ENCODE measurements around the gene AHCYL1.

Gene AHCYL1

GRCh38 chr1:109969146-109969829, 15.3 kb upstream of the AHCYL1 start:
- no peaks in the 10 kb centered on the region for H3K27me3 Mint-ChIP-seq (ENCODE audit: low read depth)
- no peaks in the 10 kb centered on the region for H3K36me3 Mint-ChIP-seq (ENCODE audit: low read depth)
- TF ChIP-seq, protein P1, sequence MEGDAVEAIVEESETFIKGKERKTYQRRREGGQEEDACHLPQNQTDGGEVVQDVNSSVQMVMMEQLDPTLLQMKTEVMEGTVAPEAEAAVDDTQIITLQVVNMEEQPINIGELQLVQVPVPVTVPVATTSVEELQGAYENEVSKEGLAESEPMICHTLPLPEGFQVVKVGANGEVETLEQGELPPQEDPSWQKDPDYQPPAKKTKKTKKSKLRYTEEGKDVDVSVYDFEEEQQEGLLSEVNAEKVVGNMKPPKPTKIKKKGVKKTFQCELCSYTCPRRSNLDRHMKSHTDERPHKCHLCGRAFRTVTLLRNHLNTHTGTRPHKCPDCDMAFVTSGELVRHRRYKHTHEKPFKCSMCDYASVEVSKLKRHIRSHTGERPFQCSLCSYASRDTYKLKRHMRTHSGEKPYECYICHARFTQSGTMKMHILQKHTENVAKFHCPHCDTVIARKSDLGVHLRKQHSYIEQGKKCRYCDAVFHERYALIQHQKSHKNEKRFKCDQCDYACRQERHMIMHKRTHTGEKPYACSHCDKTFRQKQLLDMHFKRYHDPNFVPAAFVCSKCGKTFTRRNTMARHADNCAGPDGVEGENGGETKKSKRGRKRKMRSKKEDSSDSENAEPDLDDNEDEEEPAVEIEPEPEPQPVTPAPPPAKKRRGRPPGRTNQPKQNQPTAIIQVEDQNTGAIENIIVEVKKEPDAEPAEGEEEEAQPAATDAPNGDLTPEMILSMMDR (IDR thresholded peaks at IDR 0.05; ENCODE audit: unreplicated experiment in 3 of 3) = no peak
- no peak overlapping the region for H3K27ac Mint-ChIP-seq
- H3K4me3 Mint-ChIP-seq = no peak overlapping the region
- peaks cover 6% of the 10 kb centered on the region for H3K9me3 Mint-ChIP-seq
- H3K4me1 Mint-ChIP-seq = no peaks in the 10 kb centered on the region

DNA sequence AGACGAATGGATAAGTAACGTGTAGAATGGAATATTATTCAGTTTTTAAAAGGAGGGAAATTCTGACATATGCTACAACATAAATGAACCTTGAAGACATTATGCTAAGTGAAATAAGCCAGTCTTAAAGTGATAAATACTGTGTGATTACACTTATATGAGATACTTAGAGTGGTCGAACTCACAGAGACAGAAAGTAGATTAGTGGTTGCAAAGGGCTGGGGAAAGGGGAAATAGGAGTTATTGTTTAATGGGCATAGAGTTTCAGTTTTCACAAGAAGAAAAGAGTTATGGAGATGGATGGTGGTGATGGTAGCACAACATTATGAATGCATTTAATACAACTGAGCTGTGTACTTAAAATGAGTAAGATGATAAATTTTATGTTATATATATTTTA, 14.7 kb upstream of the AHCYL1 start:
- Mint-ChIP-seq H3K4me3 (no peak overlapping the region), H3K27ac (no peak overlapping the region), H3K27me3 (ENCODE audit: low read depth) (no peaks in the 10 kb centered on the region), H3K9me3 (peaks cover 6% of the 10 kb centered on the region), H3K36me3 (ENCODE audit: low read depth) (no peaks in the 10 kb centered on the region), H3K4me1 (no peaks in the 10 kb centered on the region)
- TF ChIP-seq, protein P1 (IDR thresholded peaks at IDR 0.05; ENCODE audit: unreplicated experiment in 3 of 3) = no peak

DNA sequence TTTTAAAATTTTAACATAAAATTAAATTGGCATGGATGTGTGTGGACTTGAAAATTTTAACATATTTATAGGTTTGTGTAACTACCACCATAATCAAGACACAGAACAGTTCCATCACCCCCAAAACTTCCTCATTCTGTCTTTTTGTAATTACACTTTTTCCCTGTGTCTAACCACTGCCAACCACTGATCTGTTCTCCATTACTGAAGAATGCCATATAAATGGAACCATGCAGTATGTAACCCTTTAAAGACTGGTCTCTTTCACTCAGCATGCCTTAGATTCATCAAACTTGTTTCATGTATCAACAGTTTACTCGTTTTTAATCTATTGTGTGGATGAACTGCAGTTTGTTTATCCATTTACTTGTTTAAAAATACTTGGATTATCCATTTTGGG, 13.0 kb upstream of the AHCYL1 start:
- no peaks in the 10 kb centered on the region for H3K4me1 Mint-ChIP-seq
- TF ChIP-seq, protein P1 (IDR thresholded peaks at IDR 0.05; ENCODE audit: unreplicated experiment in 3 of 3) = no peak
- H3K4me3 Mint-ChIP-seq = no peak overlapping the region
- no peak overlapping the region for H3K27ac Mint-ChIP-seq
- H3K9me3 Mint-ChIP-seq = no peaks in the 10 kb centered on the region
- no peaks in the 10 kb centered on the region for H3K36me3 Mint-ChIP-seq (ENCODE audit: low read depth)
- no peaks in the 10 kb centered on the region for H3K27me3 Mint-ChIP-seq (ENCODE audit: low read depth)

DNA sequence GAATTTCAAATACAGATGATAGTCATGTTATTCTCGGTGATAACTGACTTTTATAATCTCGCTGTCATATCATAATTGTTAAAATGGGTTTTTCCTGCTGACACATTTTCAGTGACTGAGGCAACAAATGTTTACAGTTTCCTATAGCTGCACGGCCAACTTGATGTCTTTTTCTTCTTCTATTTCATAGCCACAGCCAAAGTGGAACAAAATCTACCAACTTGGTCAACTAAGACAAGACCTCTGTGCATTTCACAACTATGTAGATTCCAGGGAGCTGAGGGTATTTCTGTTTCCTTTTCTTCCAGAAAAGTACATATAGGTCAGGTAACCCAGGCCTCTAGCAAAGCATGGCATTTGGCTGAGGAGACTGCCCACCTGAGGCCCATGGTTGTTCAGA, 10.4 kb upstream of the AHCYL1 start:
- no peak overlapping the region for H3K27ac Mint-ChIP-seq
- H3K27me3 Mint-ChIP-seq (ENCODE audit: low read depth) = no peaks in the 10 kb centered on the region
- H3K9me3 Mint-ChIP-seq = no peaks in the 10 kb centered on the region
- no peak overlapping the region for H3K4me3 Mint-ChIP-seq
- TF ChIP-seq, protein P1 (IDR thresholded peaks at IDR 0.05; ENCODE audit: unreplicated experiment in 3 of 3) = no peak
- H3K4me1 Mint-ChIP-seq = peaks cover 5% of the 10 kb centered on the region
- H3K36me3 Mint-ChIP-seq (ENCODE audit: low read depth) = no peaks in the 10 kb centered on the region

- TF ChIP-seq, protein P1 (IDR thresholded peaks at IDR 0.05; ENCODE audit: unreplicated experiment in 3 of 3) = no peak
- Mint-ChIP-seq H3K4me1 (peaks cover 14% of the 10 kb centered on the region), H3K4me3 (no peak overlapping the region), H3K36me3 (ENCODE audit: low read depth) (no peaks in the 10 kb centered on the region), H3K27me3 (ENCODE audit: low read depth) (peaks cover under 1% of the 10 kb centered on the region), H3K27ac (no peak overlapping the region), H3K9me3 (no peaks in the 10 kb centered on the region)
Measured at GRCh38 chr1:109975718-109976117, 8.8 kb upstream of the AHCYL1 start.

DNA sequence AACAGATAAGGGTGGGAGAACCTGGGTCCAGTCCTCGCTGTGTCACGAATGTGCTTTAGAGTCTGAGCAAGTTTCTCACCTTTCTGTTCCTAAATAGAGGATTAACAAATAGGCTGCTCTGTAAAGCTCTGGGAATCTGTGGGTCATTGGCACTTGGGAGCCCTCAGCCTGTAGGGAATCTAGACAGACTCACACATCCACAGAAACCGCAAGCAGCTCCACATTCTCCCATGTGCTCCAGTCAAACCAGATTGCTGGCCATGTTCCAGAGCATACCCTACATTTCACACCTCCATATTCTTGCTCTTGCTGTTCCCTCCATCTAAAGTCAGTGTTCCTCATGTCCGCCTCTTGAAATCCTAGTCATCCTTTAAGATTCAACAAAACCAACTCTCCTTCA, 7.8 kb upstream of the AHCYL1 start:
- Mint-ChIP-seq H3K9me3 (no peaks in the 10 kb centered on the region), H3K27me3 (ENCODE audit: low read depth) (peaks cover 6% of the 10 kb centered on the region), H3K27ac (no peak overlapping the region), H3K4me3 (no peak overlapping the region), H3K4me1 (peaks cover 14% of the 10 kb centered on the region), H3K36me3 (ENCODE audit: low read depth) (no peaks in the 10 kb centered on the region)
- TF ChIP-seq, protein P1 (IDR thresholded peaks at IDR 0.05; ENCODE audit: unreplicated experiment in 3 of 3) = no peak

All from nephron (organoid).